Astrocyte of the cerebellum (primary cell): ENCODE measurements around the gene OTULIN.

Source experiments
- DNase-seq: peaks from one replicate; pipeline ENCODE4 v3.0.0-alpha.2; 2011; ENCODE audit warnings: low read depth
- H3K4me3 ChIP-seq: 2 replicates; pipeline ENCODE4 v1.5.1; 2011; ENCODE audit warnings: mild to moderate bottlenecking, low read depth, low read length, moderate library complexity
- in situ Hi-C: cut with HindIII; loops from 2 replicates; pipeline ENCODE4 v1.10.0; 2017; ENCODE audit warnings: low sequenced_read_pairs
- TF ChIP-seq, protein P1 (sequence below): IDR thresholded peaks from 2 replicates; pipeline ENCODE4 v1.5.1; 2012; ENCODE audit warnings: low read length, low read depth, moderate library complexity, mild to moderate bottlenecking; ENCODE audit errors: missing control alignments

OTULIN gene

DNA sequence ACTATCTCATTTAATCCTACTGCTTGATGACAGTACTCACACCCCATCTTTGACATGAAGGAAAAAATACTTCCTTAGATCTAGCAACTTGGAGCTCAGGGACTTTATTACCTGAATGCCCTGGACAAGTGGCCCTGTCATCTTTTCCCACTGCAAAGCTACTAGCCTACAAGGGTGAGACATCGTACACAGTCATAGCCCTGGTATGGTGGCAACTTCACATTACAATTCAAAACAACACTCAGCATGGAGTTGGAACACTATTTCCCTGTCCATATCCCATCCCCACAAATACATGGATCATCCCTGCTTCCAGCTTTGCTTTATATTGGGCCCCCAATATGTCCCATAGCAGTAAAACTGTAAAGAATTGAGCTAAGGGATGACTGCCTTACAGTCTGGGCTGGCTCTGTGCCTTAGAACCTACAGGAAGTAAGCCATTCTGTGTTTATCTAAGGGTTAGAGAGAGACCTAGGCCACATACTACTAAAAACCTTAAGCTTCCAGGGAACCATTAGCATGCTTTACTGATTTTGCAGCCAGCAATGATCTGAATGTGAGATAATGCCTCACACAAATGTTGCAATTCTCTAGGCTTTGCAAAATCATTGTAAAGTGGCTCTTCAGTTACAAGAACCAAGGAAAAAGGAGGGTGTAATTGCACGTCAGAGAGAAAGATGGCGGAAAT lies 55.9 kb downstream of the OTULIN start:
- no peak for DNase-seq
- H3K4me3 ChIP-seq, result no peak overlapping the region
- TF ChIP-seq, protein P1, sequence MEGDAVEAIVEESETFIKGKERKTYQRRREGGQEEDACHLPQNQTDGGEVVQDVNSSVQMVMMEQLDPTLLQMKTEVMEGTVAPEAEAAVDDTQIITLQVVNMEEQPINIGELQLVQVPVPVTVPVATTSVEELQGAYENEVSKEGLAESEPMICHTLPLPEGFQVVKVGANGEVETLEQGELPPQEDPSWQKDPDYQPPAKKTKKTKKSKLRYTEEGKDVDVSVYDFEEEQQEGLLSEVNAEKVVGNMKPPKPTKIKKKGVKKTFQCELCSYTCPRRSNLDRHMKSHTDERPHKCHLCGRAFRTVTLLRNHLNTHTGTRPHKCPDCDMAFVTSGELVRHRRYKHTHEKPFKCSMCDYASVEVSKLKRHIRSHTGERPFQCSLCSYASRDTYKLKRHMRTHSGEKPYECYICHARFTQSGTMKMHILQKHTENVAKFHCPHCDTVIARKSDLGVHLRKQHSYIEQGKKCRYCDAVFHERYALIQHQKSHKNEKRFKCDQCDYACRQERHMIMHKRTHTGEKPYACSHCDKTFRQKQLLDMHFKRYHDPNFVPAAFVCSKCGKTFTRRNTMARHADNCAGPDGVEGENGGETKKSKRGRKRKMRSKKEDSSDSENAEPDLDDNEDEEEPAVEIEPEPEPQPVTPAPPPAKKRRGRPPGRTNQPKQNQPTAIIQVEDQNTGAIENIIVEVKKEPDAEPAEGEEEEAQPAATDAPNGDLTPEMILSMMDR, result no peak
- in situ Hi-C loops, result no loop called here

DNA sequence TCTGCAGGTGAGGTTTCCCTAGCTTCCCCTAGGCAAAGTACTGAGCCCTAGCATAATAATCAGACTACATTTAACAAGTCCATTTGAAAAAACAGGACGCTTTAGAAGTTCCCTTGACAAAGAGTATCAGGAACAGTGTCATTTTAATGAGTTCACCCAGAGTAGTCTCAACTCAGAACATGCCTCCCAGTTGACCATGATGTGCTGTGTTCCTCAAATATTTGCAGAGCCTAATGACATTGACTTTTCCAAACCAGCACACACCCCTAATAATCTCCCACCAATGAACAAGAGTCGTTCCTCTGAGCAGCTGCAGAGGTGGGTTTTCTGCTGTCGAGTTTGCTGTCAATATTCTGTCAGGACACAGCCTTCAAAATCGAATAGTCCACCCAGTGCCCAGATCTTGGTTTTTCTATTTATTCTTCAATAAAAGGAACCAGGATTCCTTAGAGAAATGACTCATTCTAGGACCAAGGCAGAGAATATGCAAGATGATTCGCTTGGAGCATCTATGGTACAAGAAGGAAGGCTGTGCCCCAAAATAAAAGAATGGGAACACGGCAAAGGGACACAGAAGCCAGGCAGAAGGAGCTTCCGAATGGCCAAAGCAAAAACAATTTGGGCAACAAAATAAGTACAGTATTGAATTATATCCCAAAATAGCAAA lies 57.6 kb downstream of the OTULIN start:
- in situ Hi-C loops, result no loop called here
- TF ChIP-seq, protein P1, result no peak
- DNase-seq, result no peak
- no peak overlapping the region for H3K4me3 ChIP-seq

DNA sequence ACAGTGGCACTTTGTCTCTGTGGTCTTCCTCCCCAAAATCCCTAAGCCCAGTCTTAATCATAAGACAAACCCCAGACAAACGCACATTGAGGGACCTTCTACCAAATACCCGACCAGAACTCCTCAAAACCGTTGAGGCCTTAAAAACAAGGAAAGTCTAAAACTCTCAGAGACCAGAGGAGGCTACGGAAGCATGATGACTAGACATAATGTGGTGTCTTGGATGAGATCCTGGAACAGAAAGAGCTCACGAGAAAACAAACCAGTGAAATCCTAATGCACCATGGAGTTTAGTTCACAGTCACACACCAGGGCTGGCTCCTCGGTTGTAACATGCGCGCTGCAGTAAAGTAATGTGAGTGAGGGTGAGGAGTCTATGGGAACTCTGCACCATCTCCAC lies 58.4 kb downstream of the OTULIN start:
- DNase-seq, result no peak
- in situ Hi-C loops, result no loop called here
- TF ChIP-seq, protein P1, result no peak
- no peak overlapping the region for H3K4me3 ChIP-seq

DNA sequence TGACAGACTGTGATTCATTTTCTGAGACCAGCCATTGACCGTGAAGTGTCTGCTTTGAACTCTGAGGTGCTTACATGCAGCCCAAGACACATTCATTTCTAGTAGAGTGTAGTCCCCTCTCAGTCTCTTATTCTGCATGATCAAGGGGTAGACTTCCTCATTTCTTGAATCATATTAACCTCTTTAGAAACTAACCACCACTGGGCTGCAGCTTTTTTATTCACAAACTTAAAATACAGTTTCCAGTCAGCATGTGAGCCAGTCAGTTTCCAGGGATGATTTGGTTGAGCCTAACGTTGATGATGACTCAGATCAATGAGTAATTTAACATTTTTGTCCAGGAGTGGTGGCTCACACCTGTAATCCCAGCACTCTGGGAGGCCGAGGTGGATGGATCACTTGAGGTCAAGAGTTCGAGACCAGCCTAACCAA lies 59.2 kb downstream of the OTULIN start:
- in situ Hi-C loops, result no loop called here
- H3K4me3 ChIP-seq, result no peak overlapping the region
- TF ChIP-seq, protein P1, result no peak
- no peak for DNase-seq

DNA sequence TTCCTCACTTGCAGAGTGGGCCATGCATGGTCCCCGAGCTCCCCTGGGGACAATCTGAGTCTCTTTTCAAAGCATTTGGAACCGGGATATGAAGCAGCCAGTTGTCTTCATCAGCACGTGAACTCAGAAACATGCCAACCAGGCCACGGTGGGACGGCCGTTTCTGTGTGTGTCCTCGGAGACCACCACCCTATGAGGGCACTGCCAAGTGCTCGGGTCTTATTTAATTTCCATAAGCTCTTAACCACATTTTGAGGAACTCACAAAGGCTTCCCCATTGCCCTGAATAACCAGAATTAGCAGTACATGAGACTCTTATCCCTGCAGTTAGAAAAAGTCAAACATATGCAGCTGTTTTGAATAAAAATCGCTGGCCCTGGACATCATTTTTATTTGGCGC lies 60.1 kb downstream of the OTULIN start:
- TF ChIP-seq, protein P1, result no peak
- in situ Hi-C loops, result no loop called here
- DNase-seq, result no peak
- no peak overlapping the region for H3K4me3 ChIP-seq

DNA sequence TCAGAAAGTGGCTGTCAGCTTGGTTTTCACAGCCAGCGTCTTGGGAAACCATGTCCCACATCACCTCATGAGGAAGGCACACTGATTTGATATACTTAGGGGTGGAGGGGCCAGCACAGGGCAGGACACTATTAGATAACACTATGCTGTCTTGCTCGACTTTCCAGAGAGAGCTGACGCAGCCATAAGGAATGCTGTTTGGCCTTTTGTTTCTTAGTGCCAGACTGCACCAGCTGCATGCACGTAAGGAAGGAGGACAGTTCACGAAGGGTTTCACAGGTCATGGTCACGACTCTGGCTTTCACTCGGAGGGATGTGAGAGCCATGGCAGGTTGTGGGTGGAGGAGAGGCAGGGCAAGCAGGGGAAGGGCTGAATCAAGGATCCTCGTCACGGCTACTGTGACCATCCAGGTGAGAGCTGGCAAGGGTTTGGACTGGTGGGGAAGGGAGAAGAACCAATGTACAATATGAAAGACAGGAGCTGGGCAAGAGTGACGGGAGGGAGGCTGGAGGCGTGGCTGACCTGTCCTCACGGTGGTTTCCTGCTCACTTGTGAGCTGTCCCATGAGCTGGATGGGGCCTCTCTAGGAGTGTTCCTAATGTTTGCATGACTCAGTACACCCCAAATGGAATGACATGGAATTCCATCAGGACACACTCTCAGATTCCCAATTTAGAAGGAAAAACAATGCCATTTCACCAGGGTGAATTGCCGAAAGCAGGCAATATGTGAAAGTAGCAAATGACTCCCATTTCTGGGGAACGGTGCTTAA lies 61.7 kb downstream of the OTULIN start:
- no peak overlapping the region for H3K4me3 ChIP-seq
- DNase-seq, result no peak
- TF ChIP-seq, protein P1, result no peak
- in situ Hi-C loops, result no loop called here
